Heart left ventricle (tissue), 16 donors: ENCODE measurements around the gene TMEM250. TPM values are rescaled to one million over a fixed set of nuclear protein-coding genes. Genes with fewer than 3 reads are reported as not detected.

Experiments used
- ATAC-seq, 4 donors: fragments of 200-7000 bp; cut with Tn5 transposase; one replicate each; pipeline ENCODE4 v1.9.1; 2020 to 2022; ENCODE audit warnings: moderate library complexity in 4 of 4, mild to moderate bottlenecking in 3 of 4, moderate number of reproducible peaks in 1 of 4
- DNase-seq, 5 donors: peaks; one replicate each; pipeline ENCODE4 v3.0.0-alpha.2; 2020
- H3K27ac ChIP-seq, 12 donors: fragments of 200-600 bp; sonication (generic) in 4 of 12; one replicate each; pipeline versions ENCODE4 v1.5.0 to v1.8.0; 2016 to 2022; ENCODE audit warnings: mild to moderate bottlenecking in 2 of 12
- H3K27me3 ChIP-seq, 9 donors: fragments of 200-600 bp; sonication (generic) in 2 of 9; one replicate each; pipeline versions ENCODE4 v1.5.1 to v1.8.0; 2016 to 2022; ENCODE audit warnings: mild to moderate bottlenecking in 3 of 9
- H3K36me3 ChIP-seq, 9 donors: fragments of 200-600 bp; sonication (generic) in 2 of 9; one replicate each; pipeline versions ENCODE4 v1.5.0 to v1.8.0; 2018 to 2022; ENCODE audit warnings: mild to moderate bottlenecking in 2 of 9
- H3K4me1 ChIP-seq, 12 donors: fragments of 200-600 bp; sonication (generic) in 4 of 12; one replicate each; pipeline versions ENCODE4 v1.5.0 to v1.8.0; 2016 to 2022; ENCODE audit warnings: mild to moderate bottlenecking in 3 of 12
- H3K4me3 ChIP-seq, 12 donors: fragments of 200-600 bp; sonication (generic) in 4 of 12; one replicate each; pipeline versions ENCODE4 v1.5.0 to v1.8.0; 2017 to 2022; ENCODE audit warnings: mild to moderate bottlenecking in 9 of 12, moderate library complexity in 4 of 12
- H3K9me3 ChIP-seq, 12 donors: fragments of 200-600 bp; sonication (generic) in 4 of 12; one replicate each; pipeline versions ENCODE4 v1.5.0 to v1.8.0; 2016 to 2022; ENCODE audit warnings: mild to moderate bottlenecking in 1 of 12
- POLR2A ChIP-seq, 2 donors: fragments of 450-650 bp; IDR thresholded peaks; one replicate each; pipeline ENCODE4 v1.6.1; 2017; ENCODE audit warnings: antibody characterized with exemption in 2 of 2, mild to moderate bottlenecking in 2 of 2, moderate library complexity in 2 of 2
- WGBS, 4 donors: extraction: QIAGEN DNeasy Blood & Tissue Kit in 2 of 4; methylation state at CpG; one replicate each; pipeline versions ENCODE4 v1.1.5 to v1.1.7; 2013 to 2018; 5-methylcytosine and 5-hydroxymethylcytosine counted together
- intact Hi-C, 10 donors: fragments of 100-400 bp; cut with DNase I; formaldehyde crosslinking; loops; one replicate each; pipeline versions ENCODE4 v1.11.1 to v1.14.2; 2022
- polyA plus RNA-seq, 2 donors: library from polyadenylated mRNA; stranded (reverse); fragments of 200-250 nt; gene quantifications; one replicate each; pipeline ENCODE4 v1.2.3, GENCODE V29; 2013
- total RNA-seq, 9 donors: library from RNA; depleted of rRNA in 2 of 9; stranded (reverse); fragments of >200 nt in 2 of 9; fragmentation: NEBNext Ultra II Directional in 3 of 9; extraction: Animal tissue kit (Norgen Biotek cat#: 25700) in 3 of 9; gene quantifications; one replicate each; pipeline versions ENCODE4 v1.1.0 to v1.2.4, GENCODE V29; 2016 to 2023
- TF ChIP-seq, protein P1 (sequence below), 12 donors: fragments of 200-600 bp; sonication (generic) in 4 of 12; IDR thresholded peaks; one replicate each; pipeline versions ENCODE4 v1.5.0 to v1.8.0; 2018 to 2022; ENCODE audit warnings: antibody characterized with exemption in 12 of 12, mild to moderate bottlenecking in 5 of 12
- donor health status: ischemic (EF 13 %, LVEDD 7.1; RV severe dilation, severe dysfunction).
- donor health status: healthy with polysubstance abuse.
- donor health status: DM: no; HTN: yes; CAD: no.
- donor health status: DM: no; HTN: no; CAD: no.
- donor health status: ischemic (EF 25% LVEDD 6.9; RV normal size, moderate dysfunction).
- donor health status: ischemic (EF 25% LVEDD 5.7; RV mildly dilated, moderate dysfunction).
- donor health status: healthy.
- donor health status: DM: yes; HTN: yes; CAD: no.
- donor health status: ischemic (EF 35%, LVEDD 5.7; RV mildly dilated, moderate dysfunction).
- donor health status: nonischemic (EF 11% LVEDD 7.7; RV severe dilation, severe dysfunction).
- donor health status: DM: yes; HTN: yes; CAD: no.
- donor health status: PGD.
- donor health status: ischemic (EF 29% LVEDD 5.4; RV normal size, mild dysfunction).
- donor health status: nonischemic (EF 23%, LVEDD 6.1; RV moderate dilation, normal function).

TMEM250 gene
- total and polyA plus RNA-seq, 11 donors = 11.6 to 37.0 (median 19.9) TPM

DNA sequence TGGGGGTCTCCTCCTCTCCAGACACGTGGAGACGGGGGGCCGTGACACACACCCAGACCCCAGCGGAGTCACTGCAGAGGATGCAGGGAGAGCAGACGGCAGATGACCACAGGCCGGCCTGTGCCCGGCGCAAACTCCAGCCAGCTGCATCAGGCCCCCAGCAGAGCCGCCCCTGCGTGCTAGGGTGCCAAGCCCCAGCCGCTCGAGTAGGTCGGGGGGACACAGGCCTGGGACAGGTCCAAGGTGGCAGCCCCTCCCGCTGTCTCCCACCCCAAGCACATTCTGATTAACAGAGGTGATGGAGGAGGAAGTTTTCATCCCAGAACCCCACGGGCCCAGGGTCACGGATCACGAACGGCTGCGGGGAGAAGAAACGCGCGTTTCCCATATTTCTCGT is 38.0 kb downstream of the TMEM250 start:
- TF ChIP-seq POLR2A (IDR thresholded peaks at IDR 0.05) = no peak
- TF ChIP-seq, protein P1, sequence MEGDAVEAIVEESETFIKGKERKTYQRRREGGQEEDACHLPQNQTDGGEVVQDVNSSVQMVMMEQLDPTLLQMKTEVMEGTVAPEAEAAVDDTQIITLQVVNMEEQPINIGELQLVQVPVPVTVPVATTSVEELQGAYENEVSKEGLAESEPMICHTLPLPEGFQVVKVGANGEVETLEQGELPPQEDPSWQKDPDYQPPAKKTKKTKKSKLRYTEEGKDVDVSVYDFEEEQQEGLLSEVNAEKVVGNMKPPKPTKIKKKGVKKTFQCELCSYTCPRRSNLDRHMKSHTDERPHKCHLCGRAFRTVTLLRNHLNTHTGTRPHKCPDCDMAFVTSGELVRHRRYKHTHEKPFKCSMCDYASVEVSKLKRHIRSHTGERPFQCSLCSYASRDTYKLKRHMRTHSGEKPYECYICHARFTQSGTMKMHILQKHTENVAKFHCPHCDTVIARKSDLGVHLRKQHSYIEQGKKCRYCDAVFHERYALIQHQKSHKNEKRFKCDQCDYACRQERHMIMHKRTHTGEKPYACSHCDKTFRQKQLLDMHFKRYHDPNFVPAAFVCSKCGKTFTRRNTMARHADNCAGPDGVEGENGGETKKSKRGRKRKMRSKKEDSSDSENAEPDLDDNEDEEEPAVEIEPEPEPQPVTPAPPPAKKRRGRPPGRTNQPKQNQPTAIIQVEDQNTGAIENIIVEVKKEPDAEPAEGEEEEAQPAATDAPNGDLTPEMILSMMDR (IDR thresholded peaks at IDR 0.05) = no peak
- intact Hi-C loops = loop anchor here in 1 of 10 donors (10.0 kb wide), 1 partner anchor 116 kb away; the partner anchor contains the start of gene UBAC1

DNA sequence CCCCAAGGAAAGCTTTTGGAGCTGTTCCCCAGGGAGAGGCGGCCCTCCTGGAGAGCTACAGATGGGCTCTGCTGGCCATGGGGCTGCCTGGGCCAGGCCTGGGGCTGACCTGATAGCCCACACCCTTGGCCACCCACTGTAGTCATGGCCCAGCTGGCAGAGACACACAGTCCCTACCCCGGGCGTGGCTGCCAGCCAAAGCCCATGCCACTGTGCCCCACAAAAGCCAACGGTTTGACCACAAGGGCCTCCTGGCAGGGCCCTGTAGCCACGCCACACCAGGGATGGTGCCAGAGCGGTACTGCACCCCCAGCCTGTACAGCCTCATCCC is 38.8 kb downstream of the TMEM250 start:
- TF ChIP-seq, protein P1 (IDR thresholded peaks at IDR 0.05) = no peak
- no peak for TF ChIP-seq POLR2A (IDR thresholded peaks at IDR 0.05)
- H3K27ac ChIP-seq = peak overlapping the region in 8 of 12 donors; percentile 12 to 76 (median 42)
- peaks cover 0 to 11% (median 2%) of the 10 kb centered on the region in 9 donors for H3K36me3 ChIP-seq
- 67 to 84% (median 70%) methylated on average over 2 to 6 of the region's 6 CpGs for WGBS, 4 donors
- DNase-seq (peak in 2 of 5 donors; percentile 29 to 55), ATAC-seq (peak in 3 of 4 donors; percentile 6 to 37 (median 28))
- peaks cover 19 to 79% (median 44%) of the 10 kb centered on the region in 12 donors for H3K4me1 ChIP-seq
- H3K4me3 ChIP-seq = no peak overlapping the region
- intact Hi-C loops = loop anchor here in 1 of 10 donors (10.0 kb wide), 1 partner anchor 115 kb away; the partner anchor contains the start of gene UBAC1
- H3K9me3 ChIP-seq = no peaks in the 10 kb centered on the region
- H3K27me3 ChIP-seq = no peaks in the 10 kb centered on the region

More for the DNA sequence above, 38.0 kb downstream of the TMEM250 start:
- ATAC-seq (no peak), DNase-seq (peak in 2 of 5 donors; percentile 26 to 47)
- H3K27me3 ChIP-seq = no peaks in the 10 kb centered on the region
- peak overlapping the region in 1 of 12 donors; percentile 76 for H3K27ac ChIP-seq
- H3K36me3 ChIP-seq = peaks cover 0 to 9% (median 0%) of the 10 kb centered on the region in 9 donors
- no peaks in the 10 kb centered on the region for H3K9me3 ChIP-seq
- no peak overlapping the region for H3K4me3 ChIP-seq
- H3K4me1 ChIP-seq = peaks cover 19 to 79% (median 49%) of the 10 kb centered on the region in 12 donors
- WGBS, 4 donors = 80 to 85% (median 83%) methylated on average over 1 to 23 of the region's 23 CpGs

DNA sequence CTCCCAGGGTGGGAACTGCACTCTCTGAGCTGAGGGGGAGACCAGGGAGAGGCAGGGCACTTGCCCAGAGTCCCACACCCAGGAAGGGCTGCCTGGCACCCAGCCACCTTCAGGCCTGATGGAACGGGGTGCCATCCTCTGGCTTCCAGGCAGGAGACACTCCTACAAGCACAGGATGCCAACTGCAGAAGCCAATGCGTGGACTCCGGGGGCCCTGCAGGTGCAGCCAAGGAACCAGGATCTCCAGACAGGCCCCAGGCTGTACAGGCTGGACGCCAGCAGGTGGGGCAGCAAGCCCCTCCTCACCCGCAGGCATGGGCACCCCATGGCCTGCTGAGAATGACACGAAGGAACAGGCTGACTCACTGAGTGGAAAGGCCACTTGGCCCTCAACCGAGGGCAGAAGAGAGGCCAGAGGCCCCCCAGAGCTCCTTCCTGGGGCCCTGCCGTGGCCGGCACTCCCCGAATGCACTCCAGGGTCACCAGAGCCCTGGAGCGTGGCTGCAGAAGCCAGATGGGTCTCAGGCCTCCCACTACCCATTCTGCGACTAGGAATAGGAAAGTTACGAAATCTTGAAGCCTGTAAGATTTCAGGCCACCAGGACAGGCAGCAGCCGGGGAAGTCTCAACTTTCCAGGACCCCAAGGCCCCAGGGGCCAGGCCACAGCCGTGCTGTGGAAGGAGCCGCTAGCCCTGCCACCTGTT is 39.3 kb downstream of the TMEM250 start:
- Histone ChIP-seq H3K36me3 (peaks cover 0 to 15% (median 4%) of the 10 kb centered on the region in 9 donors), H3K27me3 (no peaks in the 10 kb centered on the region), H3K4me3 (no peak overlapping the region), H3K9me3 (no peaks in the 10 kb centered on the region), H3K4me1 (peaks cover 19 to 76% (median 42%) of the 10 kb centered on the region in 12 donors), H3K27ac (peak overlapping the region in 9 of 12 donors; percentile 9 to 76 (median 42))
- 43 to 65% (median 52%) methylated on average over 4 to 16 of the region's 16 CpGs for WGBS, 4 donors
- peak in 2 of 5 donors; percentile 45 to 65 for DNase-seq
- ATAC-seq = peak; percentile 16 to 27 (median 18)
- no peak for TF ChIP-seq POLR2A (IDR thresholded peaks at IDR 0.05)
- TF ChIP-seq, protein P1 (IDR thresholded peaks at IDR 0.05) = no peak
- intact Hi-C loops = no loop called here

DNA sequence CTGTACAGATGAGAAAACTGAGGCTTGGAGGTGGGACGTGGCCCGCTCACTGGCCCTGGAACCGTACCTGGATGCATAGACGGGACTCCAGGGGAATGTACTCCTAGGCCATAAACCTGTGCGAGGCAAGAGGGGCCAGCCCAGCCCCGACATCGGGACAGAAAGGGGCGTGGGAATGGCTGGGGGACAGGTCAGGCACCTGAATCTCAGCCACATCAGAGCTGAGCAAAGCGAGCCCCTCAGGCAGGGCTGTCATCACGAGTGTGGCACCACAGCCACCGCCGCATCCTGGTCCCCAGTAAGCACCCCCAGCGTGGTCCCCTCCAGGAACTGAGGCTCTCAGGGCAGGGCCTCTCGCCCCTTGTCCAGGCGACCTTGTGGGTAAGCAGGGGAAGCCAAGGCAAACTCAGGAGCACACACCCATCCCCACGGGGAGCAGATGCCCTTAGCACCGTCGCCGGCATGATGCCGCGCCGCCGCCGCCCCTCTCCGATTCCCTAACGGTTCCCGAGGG is 40.1 kb downstream of the TMEM250 start:
- intact Hi-C loops = no loop called here
- Histone ChIP-seq H3K4me3 (no peak overlapping the region), H3K27me3 (no peaks in the 10 kb centered on the region), H3K36me3 (peaks cover 0 to 15% (median 4%) of the 10 kb centered on the region in 9 donors), H3K9me3 (no peaks in the 10 kb centered on the region), H3K4me1 (peaks cover 19 to 81% (median 41%) of the 10 kb centered on the region in 12 donors), H3K27ac (peak overlapping the region in 3 of 12 donors; percentile 12 to 76 (median 42))
- peak in 2 of 5 donors; percentile 14 to 43 for DNase-seq
- WGBS, 4 donors = 87 to 91% (median 89%) methylated on average over 23 to 27 of the region's 27 CpGs
- TF ChIP-seq, protein P1 (IDR thresholded peaks at IDR 0.05) = no peak
- ATAC-seq = no peak
